NK-92 (cell line): Measurements from ENCODE around the gene OSTM1.

Source experiments
- DNase-seq: peaks from one replicate; lab custom pipeline; 2025; ENCODE audit not compliant: unreplicated experiment; lab: John Stamatoyannopoulos, UW

OSTM1 gene

DNA sequence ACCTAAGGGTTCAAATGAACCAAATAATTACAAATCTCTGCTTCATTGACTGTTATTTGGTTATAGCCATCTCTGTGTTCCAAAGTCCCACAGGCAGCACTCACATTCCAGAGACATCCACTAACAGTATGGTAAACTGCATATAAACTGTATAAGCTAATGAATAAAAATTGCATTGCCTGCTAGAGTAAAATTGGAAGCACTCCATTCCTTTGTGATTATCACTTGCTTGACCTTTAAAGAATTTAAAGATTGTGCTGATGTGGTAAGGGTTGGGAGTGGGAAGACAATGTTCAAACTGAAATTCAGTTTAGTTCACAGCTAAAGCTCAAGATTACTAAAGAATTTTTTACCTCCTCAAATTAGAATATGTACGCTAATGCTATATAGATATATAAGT is 31.0 kb upstream of the OSTM1 start:
- DNase-seq: no peak

DNA sequence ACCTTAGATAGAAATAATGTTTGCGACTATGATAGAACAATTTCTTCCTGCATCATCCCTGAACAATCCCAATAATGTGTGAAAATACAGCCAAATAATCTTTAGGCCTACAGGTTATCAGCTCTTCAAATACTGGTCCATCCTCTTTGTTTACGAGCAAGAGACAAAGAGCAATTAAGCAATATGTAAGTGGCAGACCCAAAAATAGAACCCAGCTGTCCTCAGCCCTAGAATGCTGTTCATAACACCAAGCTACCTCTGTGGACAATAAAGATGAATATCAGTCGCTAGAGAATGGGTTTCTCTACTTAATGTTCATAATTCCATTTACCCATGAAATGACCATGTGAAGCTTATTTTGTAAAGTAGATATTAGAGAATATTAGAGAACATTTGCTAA is 28.4 kb upstream of the OSTM1 start:
- no peak for DNase-seq

DNA sequence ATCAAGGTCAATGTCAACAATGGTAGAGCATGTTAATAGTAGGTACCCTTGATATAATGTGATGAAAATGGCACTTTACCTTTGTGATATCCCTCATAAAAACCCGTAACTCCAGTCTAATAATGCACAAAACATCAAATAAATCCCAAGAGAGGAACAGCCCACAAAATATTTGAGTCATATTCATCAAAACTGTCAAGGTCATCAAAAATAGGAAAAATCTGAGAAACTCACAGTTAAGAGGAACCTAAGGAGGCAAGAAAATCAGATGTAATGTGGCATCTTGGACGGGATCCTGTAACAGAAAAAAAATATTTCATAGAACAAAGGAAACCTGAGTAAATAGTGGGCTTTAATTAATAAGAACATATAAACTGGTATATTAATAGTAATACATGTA is 25.5 kb upstream of the OSTM1 start:
- DNase-seq: no peak

DNA sequence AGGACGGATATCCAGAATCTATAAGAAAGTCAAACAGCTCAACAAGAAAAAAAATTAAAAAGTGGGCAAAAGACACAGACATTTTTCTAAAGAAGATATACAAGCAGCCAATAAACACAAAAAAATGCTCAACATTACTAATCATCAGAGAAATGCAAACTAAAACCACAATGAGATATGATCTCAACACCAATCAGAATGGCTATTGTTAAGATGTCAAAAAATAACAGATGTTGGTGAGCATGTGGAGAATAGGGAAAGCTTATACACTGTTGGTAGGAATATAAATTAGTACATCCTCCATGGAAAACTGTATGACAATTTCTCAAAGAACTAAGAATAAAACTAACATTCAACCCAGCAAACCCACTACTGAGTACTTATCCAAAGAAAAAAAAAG is 23.3 kb upstream of the OSTM1 start:
- no peak for DNase-seq

DNA sequence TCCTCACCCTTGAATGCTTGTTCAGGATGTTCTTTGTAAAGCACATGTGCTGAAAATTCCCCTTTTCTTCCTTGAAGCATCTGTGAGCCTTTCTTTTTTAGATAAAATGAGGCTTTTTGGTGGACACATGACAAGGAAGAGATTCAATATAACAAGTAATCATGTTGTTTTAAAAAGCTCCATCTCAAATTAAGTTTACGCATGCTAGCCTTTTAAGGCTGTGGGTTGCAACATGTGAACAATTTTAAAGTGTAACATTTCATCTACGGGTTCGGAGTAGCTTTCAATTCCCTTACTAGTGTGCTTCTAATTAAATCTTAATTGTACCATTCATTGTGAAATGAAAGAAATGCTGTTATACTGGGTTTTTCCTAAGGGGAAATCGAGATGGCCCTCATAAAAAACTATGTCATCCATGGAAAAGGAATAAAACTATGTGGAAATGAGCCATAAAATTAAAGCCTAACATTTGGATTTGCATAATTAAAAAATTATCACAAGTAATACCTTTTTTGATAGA is 19.3 kb upstream of the OSTM1 start:
- DNase-seq: no peak

DNA sequence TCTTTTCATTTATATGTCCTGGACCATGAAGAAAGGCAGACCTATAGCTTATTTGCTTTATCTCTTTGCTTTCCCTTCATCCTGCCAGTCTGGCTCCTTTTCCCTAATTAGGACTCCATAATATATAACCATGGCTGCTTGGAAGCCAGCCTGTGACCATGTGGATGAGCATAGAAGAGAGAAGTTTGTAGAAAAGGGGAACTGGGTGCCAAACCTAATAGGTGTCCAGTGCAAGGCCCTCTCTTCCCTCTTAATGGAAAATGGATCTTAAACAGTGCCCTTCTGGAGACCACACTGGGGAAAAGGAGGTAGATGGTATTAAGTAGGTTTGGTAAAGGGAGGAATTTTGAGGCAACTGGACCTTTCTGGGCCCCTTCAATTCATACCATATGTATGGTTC is 16.7 kb upstream of the OSTM1 start:
- DNase-seq: no peak

DNA sequence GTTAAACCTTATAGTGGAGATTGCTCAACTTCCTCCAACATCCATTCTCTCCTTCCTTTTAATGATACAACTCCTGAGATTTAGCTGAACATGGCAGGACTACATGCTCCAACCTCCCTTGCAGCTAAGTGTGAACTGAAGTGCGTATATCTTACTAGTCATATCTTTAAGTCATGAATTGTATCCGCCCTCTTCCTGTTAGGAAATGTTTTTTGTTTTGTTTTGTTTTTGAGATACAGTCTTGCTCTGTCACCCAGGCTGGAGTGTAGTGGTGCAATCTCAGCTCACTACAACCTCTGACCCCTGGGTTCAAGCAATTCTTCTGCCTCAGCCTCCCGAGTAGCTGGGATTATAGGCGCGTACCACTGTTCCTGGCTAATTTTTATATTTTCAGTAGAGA is 8.8 kb upstream of the OSTM1 start:
- no peak for DNase-seq

DNA sequence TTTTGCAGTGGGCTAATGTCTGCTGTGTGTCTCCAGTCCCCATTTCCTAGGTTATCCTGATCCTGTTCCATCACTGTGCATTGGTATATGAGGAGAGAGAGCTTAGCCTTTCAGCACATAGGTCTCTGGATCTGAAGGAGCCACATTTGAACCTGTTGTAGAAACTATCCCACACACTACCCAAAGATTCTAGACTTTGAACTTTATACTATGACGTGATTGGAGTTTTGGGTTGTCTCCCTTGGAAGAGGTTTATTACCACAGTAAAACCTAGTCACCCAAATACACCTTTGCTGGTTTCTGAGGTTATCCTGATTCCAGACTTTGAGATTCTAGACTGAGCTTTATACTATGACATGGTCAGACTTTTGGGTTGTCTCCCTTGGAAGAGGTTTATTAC is 8.0 kb upstream of the OSTM1 start:
- DNase-seq: no peak

DNA sequence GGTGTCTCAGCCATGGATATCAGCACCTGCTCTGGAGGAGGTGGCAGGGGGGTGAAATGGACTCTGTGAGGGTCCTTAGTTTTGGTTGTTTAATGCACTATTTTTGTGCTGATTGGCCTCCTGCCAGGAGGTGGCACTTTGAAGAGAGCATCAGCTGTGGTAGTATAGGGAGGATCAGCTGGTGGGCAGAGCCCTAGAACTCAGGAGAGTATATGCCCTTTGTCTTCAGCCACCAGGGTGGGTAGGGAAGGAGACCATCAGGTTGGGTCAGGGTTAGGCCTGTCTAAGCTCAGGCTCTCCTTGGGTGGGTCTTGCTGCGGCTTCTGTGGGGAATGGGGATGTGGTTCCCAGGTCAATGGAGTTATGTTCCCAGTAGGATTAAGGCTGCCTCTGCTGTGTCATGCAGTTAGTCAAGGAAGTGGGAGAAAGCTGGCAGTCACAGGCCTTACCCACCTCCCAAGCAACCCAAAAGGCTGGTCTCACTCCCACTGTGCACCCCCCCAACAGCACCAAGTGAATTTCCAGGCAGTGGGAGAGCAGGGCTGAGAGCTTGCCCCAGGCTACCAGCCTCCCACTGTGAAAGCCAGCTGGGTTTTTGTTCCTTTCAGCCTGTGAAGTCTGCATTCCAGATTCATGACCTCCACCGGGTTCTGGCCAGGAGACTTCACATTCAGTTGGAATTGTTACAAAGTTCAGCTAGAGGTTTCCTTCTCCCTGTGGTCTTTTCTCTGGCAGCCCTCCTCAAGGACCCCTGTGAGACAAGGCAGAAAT is 5.7 kb upstream of the OSTM1 start:
- DNase-seq: no peak

DNA sequence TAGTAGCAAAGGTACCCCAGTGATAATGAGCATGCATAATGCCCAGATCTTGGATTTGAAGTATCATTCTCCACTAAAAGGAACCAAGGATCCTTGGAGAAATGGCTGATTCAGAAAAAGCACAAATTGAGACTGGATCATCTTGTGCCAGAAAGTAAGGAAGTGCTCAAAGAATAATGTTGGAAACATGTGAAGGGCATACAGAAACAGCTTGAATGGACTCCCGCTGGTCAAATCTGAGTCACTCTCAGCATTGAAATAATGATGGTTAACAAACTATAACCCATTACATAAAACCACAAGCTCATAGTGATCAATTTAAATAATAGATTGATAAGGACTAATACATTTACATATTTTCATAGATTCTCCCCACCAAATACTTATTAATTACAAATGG is 3.6 kb upstream of the OSTM1 start:
- DNase-seq: no peak

DNA sequence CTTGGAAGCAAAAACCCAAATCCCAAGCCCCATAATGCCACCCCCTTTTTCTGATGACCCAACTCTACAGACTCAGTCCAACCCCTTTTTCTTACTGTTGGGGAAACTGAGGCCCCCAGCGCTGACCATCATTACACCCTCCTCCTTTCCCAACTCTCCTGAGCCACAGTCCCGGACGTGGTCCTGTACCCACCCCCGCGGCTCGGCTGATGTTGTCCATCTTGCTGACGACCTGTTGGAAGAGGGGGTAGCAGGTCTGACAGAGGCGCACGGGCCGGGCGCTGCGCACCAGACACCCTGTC is 533 bp downstream of the OSTM1 start:
- DNase-seq: no peak

DNA sequence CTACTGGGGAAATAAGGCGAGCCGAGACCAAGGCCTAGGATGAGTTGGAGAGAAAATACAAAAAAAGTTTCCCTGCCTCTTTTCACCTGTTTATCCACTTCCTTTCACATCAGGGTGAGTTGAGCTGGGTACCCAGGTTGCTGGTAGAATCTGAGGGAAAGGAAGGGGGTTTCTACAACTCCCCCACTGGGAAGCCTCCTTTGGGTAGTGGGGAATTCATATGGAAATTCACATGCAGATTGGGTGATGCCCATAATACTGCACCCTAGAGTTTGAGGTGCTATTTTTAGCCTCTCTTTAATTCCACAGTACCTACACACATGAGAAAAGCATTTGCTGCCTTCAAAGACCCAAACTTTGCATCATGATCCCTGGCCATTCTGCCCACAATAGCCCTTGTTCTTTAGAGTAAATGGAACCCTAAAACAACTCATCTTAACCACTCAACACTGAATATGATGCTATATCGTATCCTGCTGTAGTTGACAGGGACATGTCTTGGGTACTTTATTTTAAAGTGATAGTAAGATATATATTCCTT is 2.7 kb downstream of the OSTM1 start:
- DNase-seq: no peak

DNA sequence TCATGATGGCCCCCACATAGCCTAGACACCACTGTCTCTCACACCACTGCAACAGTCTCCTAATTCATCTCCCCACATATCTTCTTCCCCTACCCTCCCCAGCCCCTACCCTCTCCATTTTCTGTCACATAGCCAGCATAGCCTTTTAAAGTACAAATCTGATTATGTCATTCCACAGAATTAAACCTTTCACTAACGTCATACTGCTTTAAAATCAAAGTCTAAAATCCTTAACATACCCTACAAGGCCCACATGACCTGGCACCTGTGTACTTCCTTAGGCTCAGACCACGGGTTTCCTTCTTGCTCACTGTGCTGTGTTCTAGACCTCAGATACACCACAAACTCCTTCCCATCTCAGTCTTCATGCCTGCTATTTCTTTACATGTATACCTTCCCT is 5.9 kb downstream of the OSTM1 start:
- no peak for DNase-seq

DNA sequence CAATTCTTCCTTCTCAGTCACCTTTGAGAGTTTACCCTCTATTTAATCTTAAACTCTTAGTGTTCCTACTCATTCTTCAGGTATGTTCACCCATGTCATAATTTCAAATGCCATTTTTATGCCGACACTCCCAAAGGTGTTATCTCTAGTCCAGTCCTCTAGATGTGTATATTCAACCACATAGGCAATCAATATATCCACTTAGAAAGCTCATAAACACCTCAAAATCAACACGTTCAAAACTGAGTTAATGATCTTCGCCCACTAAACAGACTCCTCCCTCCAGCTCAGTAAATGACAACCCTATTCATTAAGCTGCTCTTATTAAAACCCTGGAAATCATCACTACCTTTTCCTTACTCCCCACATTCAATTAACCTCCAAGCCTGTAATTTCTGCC is 6.4 kb downstream of the OSTM1 start:
- no peak for DNase-seq

DNA sequence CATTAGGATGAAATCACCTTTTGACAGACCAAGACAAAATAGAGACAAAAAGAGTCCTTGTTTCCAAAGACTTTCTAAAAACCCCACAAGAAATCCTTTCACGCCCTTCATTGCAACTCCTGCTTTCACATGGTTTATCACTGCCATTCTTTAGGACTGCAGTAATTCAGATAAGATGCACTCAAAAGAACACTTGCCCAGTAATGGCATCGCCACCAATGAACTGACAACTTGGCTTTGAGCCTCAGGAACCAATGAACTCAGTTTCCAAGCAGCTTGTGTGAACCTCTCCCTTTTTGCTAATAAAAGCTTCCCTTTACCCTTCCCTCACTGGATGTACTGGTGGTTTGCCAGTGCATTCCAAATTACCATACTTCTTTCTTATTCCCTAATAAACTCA is 21.8 kb downstream of the OSTM1 start:
- no peak for DNase-seq

DNA sequence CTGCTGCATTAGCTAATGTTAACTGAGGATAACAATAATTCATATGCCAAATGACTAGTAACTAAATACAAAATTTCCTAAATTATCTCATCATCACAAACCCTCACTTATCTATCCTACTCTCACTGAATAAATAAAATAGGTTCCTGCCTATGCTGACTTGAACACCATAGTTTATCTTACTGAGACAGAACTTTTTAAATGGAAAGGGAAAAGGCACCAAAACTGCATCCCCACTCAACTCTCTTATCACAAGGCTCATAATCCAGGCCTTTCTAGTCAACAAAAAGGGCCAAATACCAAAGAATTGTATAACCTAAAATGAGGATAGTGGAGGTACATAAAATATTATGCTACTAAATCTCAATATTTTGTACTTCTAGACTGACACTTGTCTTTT is 23.1 kb downstream of the OSTM1 start:
- no peak for DNase-seq

DNA sequence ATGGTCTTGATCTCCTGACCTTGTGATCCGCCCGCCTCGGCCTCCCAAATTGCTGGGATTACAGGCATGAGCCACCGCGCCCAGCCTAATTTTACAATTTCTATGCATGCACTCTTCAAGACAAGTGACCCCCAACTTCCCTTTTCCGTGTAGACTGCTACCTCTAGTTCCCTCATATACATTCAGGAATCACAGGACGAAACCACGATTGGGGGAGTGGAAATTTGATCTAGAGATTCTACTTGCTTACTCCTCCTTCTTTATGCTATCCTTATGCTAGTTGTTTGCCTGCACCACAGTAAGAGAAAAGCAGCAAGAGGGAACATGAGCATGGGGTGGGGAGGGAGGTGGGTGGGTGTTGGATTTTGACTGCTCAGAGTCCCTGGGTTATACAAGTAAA is 34.9 kb downstream of the OSTM1 start:
- DNase-seq: no peak

DNA sequence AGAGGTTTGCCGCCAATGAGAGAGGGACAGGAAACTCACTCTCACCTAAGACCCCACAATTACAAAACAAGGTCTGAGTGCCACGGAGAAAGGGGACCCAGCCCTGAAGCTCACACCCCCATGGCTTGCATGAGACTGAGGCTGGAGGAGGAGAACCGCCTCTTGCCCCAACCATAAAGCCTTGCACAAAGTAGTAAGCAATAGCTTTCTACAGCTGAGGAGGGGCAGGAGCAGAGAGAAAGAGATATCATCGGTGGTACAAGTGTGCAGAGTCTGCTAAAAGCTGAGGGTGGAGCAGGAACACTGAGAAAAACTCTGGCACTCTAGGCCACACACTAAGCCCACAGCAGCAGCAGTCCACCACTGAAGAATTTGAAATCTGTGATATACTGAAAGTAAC is 37.7 kb downstream of the OSTM1 start:
- no peak for DNase-seq

DNA sequence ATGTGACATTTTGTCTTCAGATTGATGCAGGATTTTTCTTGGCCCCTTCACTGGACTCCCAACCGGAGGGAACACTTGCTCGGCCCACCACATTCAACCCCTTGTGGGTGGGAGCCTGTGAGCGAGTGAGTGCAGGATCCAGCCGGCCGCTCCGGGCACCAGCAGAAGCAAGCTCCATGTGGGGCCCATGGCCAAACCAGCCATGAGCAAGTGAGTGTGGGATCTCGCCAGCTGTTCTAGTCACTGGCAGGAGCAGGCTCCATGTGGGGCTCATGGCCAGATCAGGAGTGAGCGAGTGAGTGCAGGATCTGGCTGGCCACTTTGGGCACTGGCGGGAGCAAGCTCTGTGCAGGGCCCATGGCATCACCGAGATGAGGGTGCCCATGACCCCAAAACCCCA is 42.6 kb downstream of the OSTM1 start:
- no peak for DNase-seq

DNA sequence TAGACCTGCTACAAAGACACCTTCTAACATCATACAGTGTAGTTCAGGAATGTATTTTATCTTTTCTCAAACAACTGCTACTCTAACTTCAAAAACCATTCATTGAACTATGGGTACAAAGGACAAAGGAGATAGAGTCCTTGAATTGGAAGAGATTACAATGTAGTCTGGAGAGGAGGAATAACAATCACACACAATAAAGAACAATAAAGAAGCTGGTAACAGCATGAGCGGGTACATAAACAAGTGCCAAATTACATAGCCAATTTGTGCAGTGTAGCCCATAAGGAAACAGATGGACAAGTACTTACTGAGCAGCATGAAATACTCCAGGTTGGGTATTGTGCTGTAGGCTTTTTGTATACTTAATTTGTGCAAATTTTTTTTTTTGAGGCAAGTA is 44.3 kb downstream of the OSTM1 start:
- no peak for DNase-seq

DNA sequence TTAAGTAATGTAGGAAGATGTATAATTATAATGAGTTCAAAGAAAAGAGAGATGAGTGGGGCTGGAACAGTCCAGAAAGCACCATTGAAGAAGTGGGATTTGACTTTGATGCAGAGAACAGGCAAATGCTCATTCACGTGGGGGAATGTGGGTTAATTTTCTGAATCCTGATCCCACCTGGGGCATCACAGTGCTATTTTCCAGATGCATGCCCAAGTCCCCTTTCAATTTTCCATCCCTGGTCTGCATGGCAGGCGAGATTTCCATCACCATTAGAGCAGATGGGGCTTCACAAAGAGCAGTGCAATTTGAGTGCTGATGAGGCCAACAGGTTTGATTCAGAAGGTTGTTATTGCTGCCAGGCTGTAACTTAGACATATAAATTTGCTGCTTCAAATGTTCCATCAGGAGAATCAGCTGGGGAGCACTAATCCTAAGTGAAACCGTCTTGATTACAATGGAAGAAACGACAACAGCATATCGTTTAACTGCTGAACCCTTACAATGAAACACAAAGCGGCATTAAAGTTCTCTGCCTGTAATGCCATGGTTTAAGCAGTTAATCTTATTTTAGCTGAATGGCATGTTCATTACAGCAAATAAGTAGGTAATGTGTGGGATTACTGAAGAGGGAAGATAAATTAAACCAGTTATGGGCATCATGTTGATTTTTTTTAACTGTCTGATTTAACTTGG is 45.2 kb downstream of the OSTM1 start:
- DNase-seq: no peak

DNA sequence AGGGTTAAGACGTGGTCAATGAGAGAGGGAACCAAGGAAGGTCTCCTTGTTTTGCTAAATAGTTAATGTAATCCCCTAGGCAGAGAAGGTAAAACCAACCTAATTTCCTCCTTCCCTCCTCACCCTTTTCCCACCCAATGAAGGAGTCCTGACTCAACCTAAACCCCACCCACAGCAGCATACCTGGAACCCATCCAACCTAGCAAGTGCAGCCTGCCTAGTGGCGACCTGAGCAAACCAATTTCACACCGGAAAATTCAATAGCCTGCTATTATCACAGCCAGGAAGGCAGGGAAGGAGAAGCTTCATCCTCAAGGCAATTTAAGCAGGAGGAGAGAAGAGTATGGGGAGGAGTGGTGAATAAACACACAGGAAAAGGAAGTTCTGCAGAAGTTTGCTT is 46.9 kb downstream of the OSTM1 start:
- no peak for DNase-seq

DNA sequence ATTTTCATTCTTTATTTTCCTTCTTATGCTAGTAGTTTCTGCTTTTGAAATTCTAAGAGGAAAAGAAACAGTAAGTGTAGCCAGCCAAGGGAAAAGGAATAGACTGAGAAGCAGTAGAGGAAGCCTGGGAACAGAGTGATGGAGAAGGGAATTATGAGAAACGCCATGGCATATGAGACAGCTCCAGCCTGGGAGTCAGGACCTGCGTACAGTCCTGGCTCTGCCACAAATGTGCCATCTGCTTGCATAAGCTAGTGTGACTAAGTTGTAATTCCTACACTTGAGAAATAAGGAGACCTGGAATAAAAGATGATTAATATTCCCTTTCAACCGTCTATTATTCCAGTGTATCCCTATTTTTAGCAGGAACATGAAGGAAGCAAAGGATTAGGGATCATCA is 47.5 kb downstream of the OSTM1 start:
- no peak for DNase-seq
